Renal cortex interstitium (tissue), 11 donors: Measurements from ENCODE around the gene PLD4. TPM values are rescaled to one million over a fixed set of nuclear protein-coding genes. Genes with fewer than 3 reads are reported as not detected.
"Not testable (repeated sequence)": the region's sequence is repeated elsewhere in the genome, so short reads cannot be mapped to it uniquely, and the experiment has no call there.

Experiments used
- DNase-seq, 11 donors: peaks; one replicate each; pipeline ENCODE4 v3.0.0-alpha.2; 2013; ENCODE audit warnings: low read depth in 9 of 11, low spot score in 4 of 11; ENCODE audit errors: extremely low read depth in 1 of 11
- polyA plus RNA-seq, 3 donors: library from polyadenylated mRNA; unstranded; fragments of 120-200 nt; gene quantifications; one replicate each; pipeline ENCODE4 v1.2.1, GENCODE V29; 2013; ENCODE audit not compliant: insufficient read length in 3 of 3

Gene PLD4
- polyA plus RNA-seq, 3 donors = 2.4 to 5.1 (median 4.5) TPM

GRCh38 chr14:104947201-104947600 is 22.5 kb downstream of the PLD4 start:
- DNase-seq = not testable (repeated sequence)

GRCh38 chr14:104947881-104948735 is 23.4 kb downstream of the PLD4 start:
- not testable (repeated sequence) for DNase-seq

GRCh38 chr14:104948736-104949031 is 24.0 kb downstream of the PLD4 start:
- no peak for DNase-seq

- DNase-seq = not testable (repeated sequence)
These were observed 24.8 kb downstream of the PLD4 start for GRCh38 chr14:104949406-104949955.

- DNase-seq = no peak
These were observed 25.3 kb downstream of the PLD4 start for GRCh38 chr14:104950021-104950420.

GRCh38 chr14:104950701-104951100 is 26.0 kb downstream of the PLD4 start:
- DNase-seq = not testable (repeated sequence)

- DNase-seq = not testable (repeated sequence)
These were observed 27.4 kb downstream of the PLD4 start for GRCh38 chr14:104951863-104952657.

GRCh38 chr14:104953097-104953496 is 28.4 kb downstream of the PLD4 start:
- DNase-seq = no peak

- no peak for DNase-seq
These were observed 29.4 kb downstream of the PLD4 start for GRCh38 chr14:104953896-104954656.

GRCh38 chr14:104954746-104955395 is 30.2 kb downstream of the PLD4 start:
- no peak for DNase-seq

GRCh38 chr14:104955396-104955770 is 30.7 kb downstream of the PLD4 start:
- DNase-seq = no peak

- no peak for DNase-seq
These were observed 31.7 kb downstream of the PLD4 start for GRCh38 chr14:104956290-104956890.

- no peak for DNase-seq
These were observed 32.8 kb downstream of the PLD4 start for GRCh38 chr14:104957146-104958113.

- no peak for DNase-seq
These were observed 39.9 kb downstream of the PLD4 start for GRCh38 chr14:104964546-104964945.

GRCh38 chr14:104965561-104966231 is 41.0 kb downstream of the PLD4 start:
- DNase-seq = no peak

- no peak for DNase-seq
These were observed 41.7 kb downstream of the PLD4 start for GRCh38 chr14:104966261-104966865.
